ENCODE measurements around the gene RPS6KB2.
"Not testable (repeated sequence)": the region's sequence is repeated elsewhere in the genome, so short reads cannot be mapped to it uniquely, and the experiment has no call there.

Gene RPS6KB2

DNA sequence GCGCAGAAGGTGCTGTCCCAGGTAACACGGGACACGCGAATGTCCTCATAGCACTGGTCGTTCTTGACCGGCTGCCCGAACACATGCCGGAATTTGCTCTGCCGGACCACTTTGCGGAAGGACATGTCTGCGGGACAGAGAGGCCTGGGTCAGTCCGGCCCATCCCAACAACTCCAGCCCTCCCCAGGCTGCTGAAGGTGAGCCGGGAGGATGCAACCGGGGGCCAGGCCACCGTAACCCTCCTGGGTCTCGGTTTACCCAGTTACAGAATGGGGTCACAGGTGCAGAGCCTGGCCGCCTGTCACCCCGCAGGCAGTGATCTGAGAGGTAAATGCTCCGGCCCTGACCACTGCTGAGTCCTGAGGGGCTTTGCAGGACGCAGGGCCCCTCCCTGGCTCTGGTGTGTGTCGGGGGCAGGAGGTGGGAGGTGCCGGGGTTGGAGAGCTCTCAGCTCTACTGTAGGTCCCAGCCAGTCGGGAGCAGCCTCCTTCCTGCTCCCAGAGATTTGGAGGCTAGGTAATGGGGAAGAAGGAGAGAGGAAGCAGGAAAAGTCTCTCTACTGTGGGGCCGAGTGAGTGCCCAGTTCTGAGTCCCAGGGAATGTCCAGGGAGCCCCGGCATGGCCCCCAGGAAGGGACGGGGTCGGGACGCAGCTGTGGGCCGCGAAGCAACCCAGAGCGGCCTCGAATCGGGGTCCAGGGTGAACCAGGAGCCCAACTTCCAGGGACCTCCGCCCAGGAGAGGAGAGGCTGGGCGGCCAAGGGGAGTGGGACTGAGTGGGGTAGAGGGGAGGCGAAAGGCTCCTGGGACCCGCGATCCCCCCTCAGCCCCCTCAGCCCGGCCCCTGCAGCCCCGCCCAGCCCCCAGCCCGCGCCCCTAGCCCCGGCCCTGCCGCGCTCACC, 14.5 kb downstream of the RPS6KB2 start:
- DNase-seq (ENCODE audit: low spot score), result peak; percentile 52

DNA sequence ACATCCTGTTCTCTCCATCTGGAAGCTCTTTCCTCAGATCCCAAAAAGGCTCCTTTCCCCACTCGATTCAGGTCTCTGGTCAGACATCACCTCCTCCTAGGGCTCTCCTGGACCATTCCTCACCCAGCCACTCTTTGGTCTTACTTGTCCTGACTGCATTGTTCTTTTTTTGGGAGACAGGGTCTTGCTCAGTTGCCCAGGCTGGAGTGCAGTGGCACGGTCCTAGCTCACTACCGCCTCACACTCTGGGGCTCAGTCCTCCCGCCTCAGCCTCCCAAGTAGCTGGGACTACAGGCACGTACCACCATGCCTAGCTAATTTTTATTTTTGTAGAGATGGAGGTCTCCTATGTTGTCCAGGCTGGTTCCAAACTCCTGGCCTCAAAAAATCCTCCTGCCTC, 17.2 kb downstream of the RPS6KB2 start:
- no peak for DNase-seq (ENCODE audit: low spot score)

DNA sequence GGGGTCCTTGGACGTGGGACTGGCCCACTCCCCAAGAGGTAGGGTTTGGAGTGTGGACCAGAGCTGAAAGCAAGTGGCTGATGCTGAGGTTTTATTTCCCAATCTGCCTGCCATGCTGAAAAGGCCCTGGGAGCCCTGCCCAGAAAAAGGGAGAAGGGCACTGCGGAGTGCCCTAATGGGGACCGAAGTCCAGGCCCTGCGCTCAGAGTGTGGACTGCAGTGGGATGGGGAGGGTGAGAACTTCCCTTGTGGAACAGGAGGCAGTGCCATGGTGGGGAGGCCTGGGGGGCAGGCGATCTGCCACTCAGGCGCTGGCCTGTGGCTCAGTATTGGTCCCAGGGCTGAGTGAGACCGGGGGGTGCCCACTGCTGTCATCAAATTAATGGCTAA, 19.9 kb downstream of the RPS6KB2 start:
- DNase-seq (ENCODE audit: low spot score), result no peak

DNA sequence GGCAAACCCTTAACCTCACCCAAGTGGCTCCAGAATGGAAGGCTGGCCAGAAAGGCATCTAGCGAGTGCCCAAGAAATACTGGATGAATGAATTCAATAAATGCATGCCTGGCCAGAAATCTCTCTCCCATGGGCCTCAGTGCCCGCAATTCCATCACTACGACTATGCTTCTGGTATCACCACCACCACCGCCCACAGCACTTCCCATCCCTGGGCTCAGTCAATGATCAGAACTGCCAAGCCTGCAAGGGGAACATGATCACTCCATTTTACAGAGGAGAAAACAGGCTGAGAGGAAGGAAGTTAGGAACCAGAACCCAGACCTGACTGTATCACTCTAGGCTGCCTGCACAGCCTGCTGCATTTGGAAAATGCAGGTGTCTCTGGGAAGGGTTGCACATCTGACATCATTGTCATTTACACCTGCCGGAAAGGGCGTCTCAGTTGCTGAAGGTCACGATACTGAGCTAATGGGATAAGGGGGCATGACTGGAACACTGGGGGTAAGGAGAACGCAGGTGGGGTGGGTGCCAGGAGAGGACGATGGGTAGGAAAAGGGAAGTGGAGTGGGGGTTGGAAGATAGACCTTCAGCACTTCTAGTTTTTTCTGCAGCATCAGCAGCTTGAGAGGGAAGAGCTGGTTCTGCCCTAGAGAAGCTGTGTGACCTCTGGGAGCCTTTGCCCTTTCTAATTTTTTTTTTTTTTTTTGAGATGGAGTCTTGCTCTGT, 21.0 kb downstream of the RPS6KB2 start:
- no peak for DNase-seq (ENCODE audit: low spot score)

DNA sequence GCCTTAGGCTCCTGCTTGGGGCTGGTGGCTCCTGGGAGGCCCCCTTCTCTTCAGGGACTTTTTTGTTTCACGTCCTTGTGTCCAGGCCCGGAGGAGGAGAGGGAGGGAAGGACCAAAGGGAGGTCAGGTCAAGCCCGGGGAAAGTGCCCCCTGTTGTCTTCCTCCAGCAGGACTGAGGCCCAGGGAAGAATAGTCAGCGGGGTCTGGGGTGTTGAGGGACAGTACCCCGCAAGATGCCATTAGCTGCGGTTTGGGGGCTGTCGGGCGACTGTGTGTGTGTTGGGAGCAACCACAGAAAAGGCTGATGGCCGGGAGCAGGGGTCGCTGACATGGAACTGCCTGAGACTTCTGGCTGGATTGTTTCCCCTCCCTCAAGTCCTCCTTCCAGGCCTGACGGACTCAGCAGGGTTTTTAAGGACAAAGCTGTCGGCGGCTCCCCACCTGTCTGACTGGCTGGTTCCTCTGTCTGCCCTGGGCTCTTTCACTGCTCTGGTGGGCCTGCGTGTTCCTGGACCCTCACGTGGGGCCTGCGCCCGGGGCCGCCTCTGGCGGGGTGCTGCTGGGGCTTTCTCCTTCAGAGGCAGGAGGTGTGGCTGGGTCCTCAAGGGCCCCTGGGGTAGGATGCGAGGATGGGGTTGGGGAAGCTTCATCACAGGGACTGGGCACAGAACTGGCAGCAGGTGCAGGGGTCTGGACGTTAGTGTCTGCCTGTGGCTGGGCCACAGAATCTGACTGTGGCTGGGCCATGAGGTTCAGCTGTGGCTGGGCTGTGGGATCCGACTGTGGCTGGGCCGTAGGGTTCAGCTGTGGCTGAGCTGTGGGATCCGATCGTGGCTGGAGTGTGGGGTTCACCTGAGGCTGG, 22.7 kb downstream of the RPS6KB2 start:
- no peak for DNase-seq (ENCODE audit: low spot score)

DNA sequence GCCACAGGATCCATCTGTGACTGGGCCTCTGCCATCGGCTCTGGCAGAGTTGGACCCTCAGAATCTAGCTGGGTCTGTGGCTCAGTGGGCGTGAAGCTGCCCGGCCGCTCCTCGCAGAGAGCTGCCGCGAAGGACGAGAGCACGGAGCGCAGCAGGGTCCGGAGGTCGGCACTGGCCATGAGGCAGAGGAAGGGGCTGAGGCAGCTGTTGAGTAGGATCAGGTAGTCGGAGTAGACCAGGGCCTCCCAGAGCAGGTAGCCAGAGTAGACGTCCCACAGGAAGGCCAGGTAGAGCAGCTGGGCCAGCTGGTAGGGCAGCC, 23.3 kb downstream of the RPS6KB2 start:
- DNase-seq (ENCODE audit: low spot score), result no peak

DNA sequence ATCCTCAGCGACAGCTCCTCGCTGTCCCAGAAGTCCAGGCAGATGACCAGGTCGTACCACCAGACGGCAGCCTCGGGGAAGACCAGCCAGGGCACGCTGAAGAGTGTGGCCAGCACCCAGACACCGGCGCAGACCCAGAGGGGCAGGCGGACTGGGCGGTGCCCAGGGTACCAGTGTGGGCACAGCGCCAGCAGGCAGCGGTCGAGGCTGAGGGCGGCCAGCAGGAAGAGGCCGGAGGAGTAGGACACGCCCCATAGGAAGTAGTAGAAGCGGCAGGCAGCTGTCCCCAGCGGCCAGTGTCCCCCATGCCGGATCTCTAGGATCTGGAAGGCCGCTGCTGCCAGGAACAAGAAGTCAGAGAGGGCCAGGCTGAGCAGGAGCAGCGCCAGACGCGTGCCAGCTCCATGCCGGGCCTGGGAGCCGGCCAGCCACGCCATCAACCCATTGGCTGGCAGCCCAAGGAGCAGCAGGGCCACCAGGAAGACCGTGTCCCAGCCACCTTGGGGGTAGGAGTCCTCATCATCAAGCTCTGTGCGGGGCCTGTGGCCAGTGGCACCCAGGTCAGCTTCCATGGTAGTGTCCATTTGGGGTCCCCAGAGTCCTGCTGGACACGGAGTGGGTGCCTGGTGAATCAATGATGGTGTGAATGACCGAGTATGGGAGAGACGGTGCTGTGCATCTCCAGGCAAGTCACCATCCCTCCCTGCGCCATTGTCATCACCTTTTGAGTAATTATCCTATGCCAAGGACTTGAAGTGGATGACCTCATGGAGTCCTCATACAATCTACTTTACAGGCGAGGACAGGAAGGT, 24.1 kb downstream of the RPS6KB2 start, which contains the start of gene GPR152:
Gene GPR152, minus strand, starts transcription at position 589 of the 812 bp plus-strand sequence. Its CDS starts 5 bp downstream, at position 584.
- no peak for DNase-seq (ENCODE audit: low spot score)

DNA sequence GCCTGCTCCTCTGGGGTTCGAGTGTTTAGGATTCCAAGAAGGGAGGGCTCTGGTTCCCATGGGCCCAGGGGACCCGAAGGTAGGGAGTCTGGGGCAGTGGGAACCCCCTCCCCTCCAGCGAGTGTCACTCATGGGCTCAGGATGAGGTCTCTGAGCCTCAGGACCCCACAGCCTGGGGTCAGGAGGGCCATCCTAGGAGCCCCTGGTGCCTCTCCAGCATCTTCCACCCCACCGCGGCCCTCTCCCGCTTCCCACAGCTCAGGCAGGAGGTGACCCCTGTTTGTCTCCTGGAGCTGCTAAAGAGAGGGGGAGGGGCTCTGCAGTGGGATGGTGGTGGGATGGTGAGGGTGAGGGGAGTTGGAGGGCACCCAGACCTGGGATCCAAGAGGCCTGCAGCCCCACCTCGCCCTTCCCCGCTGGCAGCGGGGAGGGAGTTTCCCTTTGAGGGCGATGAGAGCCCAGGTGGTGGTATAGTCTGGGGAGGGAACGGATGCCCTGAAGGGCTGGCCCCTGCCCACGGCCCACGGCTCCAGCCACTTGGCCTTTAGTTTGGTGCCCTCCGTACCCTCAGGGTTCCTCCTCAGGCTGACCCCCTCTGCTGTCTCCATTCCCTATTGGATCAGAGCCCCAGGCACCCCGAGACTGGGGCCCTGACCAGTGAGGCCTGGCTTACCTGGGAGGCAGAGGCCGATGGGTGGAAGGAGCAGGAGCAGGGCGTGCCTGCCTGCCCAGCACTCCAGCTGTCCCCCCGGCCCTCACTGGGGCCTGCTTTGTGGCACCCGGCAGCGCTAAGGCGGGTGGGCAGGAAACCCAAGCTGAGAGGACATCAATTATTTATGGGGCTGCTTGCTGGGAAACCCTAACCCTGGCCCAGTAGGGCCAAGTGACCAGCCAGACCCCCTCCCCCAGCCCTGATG, 25.8 kb downstream of the RPS6KB2 start:
- DNase-seq (ENCODE audit: low spot score), result no peak

DNA sequence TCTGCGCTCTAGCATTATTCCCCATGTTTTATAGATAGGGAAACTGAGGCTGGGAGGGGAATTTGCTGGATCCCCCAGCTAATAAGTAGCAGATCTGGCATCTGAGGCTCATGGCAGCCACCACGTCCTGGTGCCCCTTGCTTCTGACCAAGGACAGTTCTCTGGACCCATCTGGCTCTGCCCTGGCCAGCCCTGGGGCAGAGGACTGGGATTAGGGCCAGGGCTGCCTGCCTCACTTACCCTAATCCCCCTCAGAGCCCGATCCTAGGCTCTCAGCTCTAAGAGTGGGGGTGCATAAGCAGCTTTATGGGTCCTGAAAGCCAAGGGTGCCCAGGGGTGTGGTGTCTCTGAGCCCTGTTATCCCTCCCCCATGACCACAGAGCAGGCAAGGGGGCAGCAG, 26.8 kb downstream of the RPS6KB2 start, which contains the start of gene CABP4:
Gene CABP4, plus strand, starts transcription at position 301 of the 400 bp plus-strand sequence. Its CDS starts 70 bp downstream, at position 371.
- DNase-seq (ENCODE audit: low spot score), result no peak

DNA sequence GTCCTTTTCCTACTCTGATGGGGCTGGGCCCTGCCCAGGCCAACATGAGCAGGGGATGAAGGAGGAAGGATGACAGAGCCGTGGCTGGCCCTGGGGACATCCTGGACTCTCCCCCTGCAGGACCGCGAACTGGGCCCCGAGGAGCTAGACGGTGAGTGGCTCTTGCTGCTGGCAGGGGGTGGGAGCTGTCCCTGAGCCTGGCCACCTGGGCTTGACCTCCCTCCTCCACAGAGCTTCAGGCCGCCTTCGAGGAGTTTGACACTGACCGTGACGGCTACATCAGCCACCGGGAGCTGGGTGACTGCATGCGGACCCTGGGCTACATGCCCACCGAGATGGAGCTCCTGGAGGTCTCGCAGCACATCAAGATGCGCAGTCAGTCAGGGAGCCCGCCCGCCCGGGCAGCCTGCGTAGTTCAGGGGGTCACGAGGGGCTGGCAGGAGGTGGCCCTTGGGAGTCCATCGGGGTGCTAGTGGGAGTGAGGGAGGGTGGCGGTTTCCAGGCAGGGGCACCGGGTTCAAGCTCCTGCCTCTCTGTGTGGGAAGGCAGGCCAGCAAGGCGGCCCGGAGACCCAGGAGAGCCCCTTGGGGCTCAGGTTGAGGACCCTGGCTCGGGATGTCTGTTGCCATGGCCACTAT, 27.9 kb downstream of the RPS6KB2 start:
- DNase-seq (ENCODE audit: low spot score), result no peak

DNA sequence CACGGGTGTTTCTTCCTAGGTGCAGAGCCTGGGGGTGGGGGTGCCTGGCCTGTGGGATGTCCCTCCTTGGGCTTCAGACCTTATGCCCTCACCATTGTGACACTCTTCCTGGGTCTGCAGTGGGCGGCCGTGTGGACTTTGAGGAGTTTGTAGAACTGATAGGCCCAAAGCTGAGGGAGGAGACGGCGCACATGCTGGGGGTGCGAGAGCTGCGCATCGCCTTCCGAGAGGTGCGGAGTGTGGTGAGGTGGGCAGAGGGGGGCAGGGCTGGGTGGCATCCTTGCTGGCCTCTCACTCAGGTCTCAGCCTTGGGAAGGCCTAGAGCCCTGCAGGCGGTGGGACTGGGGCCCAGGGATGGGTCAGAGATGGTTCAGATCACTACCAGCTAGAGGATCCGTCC, 29.2 kb downstream of the RPS6KB2 start:
- no peak for DNase-seq (ENCODE audit: low spot score)

DNA sequence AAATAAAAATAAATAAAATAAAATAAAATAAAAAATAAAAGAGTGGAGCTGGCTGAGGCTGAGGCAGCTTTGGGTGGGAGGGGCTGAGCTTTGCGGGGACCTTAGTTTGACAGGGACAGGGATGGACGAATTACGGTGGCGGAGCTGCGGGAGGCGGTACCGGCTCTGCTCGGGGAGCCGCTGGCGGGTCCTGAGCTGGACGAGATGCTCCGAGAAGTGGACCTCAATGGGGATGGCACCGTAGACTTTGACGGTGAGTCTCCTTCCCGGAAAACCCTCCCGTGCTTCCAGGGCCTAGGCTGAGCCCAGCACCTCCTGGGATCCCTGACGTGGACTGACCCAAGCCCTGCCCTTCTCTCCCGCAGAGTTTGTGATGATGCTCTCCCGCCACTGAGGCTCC, 30.0 kb downstream of the RPS6KB2 start:
- DNase-seq (ENCODE audit: low spot score), result no peak

DNA sequence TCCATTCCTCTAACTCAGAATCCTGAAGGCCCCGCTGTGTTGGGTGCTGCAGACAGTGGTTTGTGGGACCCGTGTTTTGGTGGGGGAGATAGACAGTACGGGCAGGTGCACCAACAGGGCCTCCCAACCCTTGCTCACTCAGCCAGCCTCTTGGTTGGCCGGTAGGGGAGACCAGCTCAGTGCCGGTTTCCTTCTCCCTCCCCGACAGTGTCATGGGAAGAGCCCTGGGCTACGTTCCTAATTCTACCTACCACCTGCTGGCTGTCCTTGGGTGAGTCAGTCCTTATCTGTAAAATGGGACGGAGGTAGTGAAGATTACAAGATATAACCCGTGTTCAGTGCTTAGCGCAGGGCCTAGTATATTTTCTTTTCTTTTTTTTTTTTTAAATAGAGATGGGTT, 34.9 kb downstream of the RPS6KB2 start:
- DNase-seq (ENCODE audit: low spot score), result no peak

DNA sequence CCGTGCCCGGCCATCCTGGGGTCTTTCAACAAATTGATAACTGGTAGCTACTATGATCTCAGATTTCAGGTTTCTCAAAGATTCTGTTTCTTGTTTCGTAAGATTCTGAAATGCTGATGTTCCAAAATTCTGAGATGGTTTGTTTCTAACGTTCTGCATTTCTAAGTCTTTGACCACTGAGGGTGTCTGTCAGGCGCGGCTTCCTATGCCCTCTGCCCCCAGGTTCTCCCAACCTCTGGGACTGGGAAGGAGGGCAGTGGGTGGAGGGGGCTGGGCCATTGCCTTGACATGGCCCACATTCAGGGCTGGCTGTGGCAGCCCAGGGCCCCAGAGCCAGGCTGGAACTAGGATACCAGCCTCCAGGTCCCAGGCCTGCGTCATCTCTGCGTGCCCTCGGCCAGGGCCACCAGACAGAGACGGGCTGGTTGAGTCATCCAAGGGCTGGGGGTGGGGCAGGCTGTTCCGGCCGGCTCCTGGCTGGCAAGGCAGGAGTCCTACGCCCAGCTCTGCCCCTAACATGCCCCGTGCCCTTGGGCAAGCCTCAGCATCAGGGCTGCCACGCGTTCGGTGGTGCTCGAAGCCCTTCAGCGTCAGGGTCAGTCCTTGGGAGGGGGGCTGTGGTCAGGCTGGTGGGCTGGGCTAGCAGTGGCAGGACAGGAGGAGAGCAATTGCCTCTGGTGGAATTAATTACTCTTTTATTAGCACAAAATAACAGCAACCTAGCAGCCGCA, 35.6 kb downstream of the RPS6KB2 start:
- no peak for DNase-seq (ENCODE audit: low spot score)

DNA sequence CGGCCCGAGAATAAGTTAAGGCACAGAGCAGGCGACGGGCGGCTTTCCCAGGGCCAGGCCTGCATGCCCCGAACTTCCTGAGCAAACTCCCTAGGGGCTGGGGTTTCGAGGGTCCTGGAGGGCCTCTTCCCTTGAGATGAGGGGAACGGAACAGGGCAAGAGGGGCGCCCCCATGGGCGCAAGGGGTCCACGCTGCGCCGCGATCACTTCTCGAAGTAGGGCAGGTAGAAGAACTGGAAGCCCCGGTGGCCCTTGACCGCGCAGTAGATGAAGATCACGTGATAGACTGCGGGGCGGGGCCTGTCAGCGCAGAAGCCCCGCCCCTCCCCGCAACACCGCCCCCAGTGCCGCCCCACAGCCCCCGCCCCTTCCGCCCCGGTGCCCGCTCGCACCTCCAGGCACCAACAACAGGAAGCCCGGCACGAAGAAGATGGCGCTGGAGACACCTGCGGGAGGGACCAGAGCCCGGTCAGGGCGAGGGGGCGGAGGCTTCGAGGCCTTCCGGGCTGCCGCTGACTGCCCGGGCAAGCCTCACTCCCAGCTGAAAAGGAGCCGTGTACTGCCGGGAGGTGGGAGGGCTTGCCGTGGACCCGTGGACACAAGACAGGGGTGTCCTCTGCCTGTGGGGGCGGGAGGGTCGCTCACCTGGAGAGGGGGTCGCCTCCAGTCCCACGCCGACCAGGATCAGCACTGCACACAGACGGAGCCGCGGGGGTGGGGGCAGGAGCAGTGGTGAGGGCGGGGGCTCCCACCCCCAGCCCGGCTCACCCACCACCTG, 36.3 kb downstream of the RPS6KB2 start:
- DNase-seq (ENCODE audit: low spot score), result no peak

DNA sequence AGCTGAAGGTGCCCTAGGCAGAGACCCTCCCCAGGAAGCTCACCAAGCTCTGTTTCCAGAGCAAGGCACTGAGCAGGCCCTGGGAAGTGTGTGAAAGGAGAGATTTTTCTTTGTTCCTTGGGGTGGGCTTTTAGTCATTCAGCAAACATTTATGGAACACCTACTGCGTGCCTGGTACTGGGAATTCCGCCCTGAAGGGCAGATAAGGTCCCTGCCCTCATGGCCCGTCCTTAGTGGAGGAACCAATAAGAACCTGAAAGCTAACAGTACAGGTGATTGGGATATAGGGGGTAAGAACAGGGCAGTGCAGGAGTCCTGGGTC, 36.9 kb downstream of the RPS6KB2 start:
- DNase-seq (ENCODE audit: low spot score), result no peak

DNA sequence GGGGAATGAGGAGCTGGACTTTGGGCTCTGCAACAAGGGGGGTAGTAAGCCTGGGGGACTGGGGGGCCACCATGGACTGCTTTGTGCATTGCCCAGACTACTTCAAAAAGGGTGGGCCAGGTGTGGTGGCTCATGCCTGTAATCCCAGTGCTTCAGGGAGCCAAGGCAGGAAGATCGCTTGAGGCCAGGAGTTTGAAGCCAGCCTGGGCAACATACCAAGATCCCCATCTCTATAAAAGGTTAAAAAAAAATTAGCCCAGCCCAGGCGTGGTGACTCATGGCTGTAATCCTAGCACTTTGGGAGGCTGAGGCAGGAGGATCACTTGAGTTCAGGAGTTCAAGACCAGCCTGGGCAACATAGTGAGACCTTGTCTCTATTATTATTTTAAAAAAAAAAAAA, 37.2 kb downstream of the RPS6KB2 start:
- not testable (repeated sequence) for DNase-seq (ENCODE audit: low spot score)

DNA sequence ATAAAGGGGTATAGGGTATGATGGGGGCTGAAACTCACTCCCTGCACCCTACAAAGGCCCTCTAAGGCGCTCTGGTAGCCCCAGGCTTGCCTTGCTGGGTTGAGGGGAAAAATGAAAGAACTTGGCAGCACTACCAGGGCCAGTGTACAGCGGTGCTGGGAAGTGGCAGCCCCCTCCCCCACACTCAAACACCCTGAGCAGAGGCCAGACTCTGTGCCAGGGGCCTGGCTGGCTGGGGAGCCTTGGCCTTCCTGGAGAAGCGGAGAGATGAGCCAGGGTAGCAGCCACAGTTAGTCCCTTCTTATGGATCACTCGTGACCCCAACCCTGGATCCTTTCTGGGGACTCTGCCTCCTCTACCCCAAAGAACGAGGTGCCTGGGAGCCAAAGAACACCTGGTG, 38.1 kb downstream of the RPS6KB2 start:
- DNase-seq (ENCODE audit: low spot score), result no peak
